HUES6 (cell line): ENCODE data around the gene PCSK5.

Experiments used
- H3K27ac ChIP-seq: 2 replicates; pipeline ENCODE4 v1.7.0; 2013; ENCODE audit warnings: low read depth, mild to moderate bottlenecking, low read length, inconsistent platforms
- H3K27me3 ChIP-seq: 2 replicates; pipeline ENCODE4 v1.6.1; 2013; ENCODE audit warnings: low read length; ENCODE audit not compliant: control insufficient read depth, insufficient read depth
- H3K36me3 ChIP-seq: 2 replicates; pipeline ENCODE4 v1.6.1; 2013; ENCODE audit warnings: low read length; ENCODE audit not compliant: control insufficient read depth, insufficient read depth
- H3K4me1 ChIP-seq: 2 replicates; pipeline ENCODE4 v1.6.1; 2013; ENCODE audit warnings: low read length; ENCODE audit not compliant: control insufficient read depth, insufficient read depth
- H3K4me3 ChIP-seq: 2 replicates; pipeline ENCODE4 v1.5.1; 2013; ENCODE audit warnings: low read depth, low read length
- H3K9ac ChIP-seq: one replicate; pipeline ENCODE4 v1.6.1; 2013; ENCODE audit warnings: mild to moderate bottlenecking, low read length
- H3K9me3 ChIP-seq: 2 replicates; pipeline ENCODE4 v1.6.1; 2013; ENCODE audit warnings: low read depth, low read length; ENCODE audit not compliant: control insufficient read depth, insufficient read depth

The PCSK5 gene

DNA sequence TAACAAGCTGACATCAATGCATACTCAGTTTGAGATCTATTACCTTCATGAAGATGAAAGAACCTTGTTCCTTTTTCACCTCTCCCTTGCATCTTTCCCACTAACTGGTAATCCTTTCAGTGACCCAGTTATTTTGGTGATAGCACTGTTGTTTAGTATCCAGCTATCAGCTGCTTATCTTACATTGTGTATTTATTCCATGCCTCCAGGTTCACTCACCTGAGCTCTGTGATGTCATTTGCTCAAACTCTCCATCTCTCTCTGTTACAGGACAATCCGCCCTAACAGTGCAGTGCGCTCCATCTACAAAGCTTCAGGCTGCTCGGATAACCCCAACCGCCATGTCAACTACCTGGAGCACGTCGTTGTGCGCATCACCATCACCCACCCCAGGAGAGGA is 268.2 kb downstream of the PCSK5 start:
- Histone ChIP-seq H3K27me3 (no peaks in the 10 kb centered on the region), H3K4me3 (no peak overlapping the region), H3K27ac (no peak overlapping the region), H3K4me1 (peaks cover 28% of the 10 kb centered on the region), H3K9ac (no peak overlapping the region), H3K9me3 (no peaks in the 10 kb centered on the region), H3K36me3 (peaks cover 2% of the 10 kb centered on the region; the same call in 1 of the 2 replicates)

- Histone ChIP-seq H3K9me3 (no peaks in the 10 kb centered on the region), H3K4me1 (peaks cover 28% of the 10 kb centered on the region), H3K27ac (no peak overlapping the region), H3K36me3 (peaks cover 2% of the 10 kb centered on the region; the same call in 1 of the 2 replicates), H3K4me3 (no peak overlapping the region), H3K27me3 (no peaks in the 10 kb centered on the region), H3K9ac (no peak overlapping the region)
These were observed 268.9 kb downstream of the PCSK5 start for GRCh38 chr9:76159293-76159926.

GRCh38 chr9:76161106-76161505 is 270.6 kb downstream of the PCSK5 start:
- Histone ChIP-seq H3K9ac (no peak overlapping the region), H3K27me3 (no peaks in the 10 kb centered on the region), H3K4me1 (peaks cover 28% of the 10 kb centered on the region), H3K36me3 (peaks cover 2% of the 10 kb centered on the region; the same call in 1 of the 2 replicates), H3K4me3 (no peak overlapping the region), H3K9me3 (no peaks in the 10 kb centered on the region), H3K27ac (no peak overlapping the region)

- Histone ChIP-seq H3K27ac (no peak overlapping the region), H3K4me1 (peaks cover 28% of the 10 kb centered on the region), H3K9me3 (no peaks in the 10 kb centered on the region), H3K27me3 (no peaks in the 10 kb centered on the region), H3K9ac (no peak overlapping the region), H3K36me3 (peaks cover 2% of the 10 kb centered on the region; the same call in 1 of the 2 replicates), H3K4me3 (no peak overlapping the region)
These were observed 271.1 kb downstream of the PCSK5 start for GRCh38 chr9:76161541-76161940.

DNA sequence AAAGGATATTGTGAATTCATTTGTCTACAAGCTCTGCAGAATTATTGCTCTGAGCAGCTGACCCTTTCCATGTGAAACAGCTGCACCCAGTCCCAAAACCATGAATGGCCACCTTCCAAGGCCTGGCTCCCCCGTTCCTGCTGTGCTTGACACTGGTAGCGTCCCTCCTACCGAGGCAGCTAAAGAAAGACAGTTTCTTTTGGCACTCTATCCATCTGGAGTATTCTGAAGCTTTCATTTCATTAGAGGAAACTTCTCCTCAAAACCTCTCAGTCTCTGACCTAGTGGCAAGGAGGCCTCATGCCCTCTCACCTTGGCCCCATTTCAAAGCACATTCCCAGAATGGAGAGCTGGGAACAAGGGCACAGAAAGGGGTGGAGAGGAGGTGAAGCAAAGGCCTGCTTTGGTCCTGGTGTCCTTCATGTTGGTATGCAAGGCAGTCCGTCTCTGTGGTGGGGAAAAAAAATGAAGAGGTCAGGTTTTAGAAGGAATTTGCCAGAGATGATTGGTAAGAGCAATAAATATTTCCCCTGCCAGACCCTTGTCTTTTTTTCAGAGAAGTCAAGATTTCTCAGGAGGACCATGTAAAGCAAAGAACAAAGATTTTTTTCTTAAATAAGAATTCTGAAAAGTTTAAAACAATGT is 271.7 kb downstream of the PCSK5 start:
- no peak overlapping the region for H3K9ac ChIP-seq
- H3K36me3 ChIP-seq, result peaks cover 2% of the 10 kb centered on the region; the same call in 1 of the 2 replicates
- H3K27me3 ChIP-seq, result no peaks in the 10 kb centered on the region
- no peak overlapping the region for H3K27ac ChIP-seq
- no peaks in the 10 kb centered on the region for H3K9me3 ChIP-seq
- H3K4me1 ChIP-seq, result peaks cover 28% of the 10 kb centered on the region
- H3K4me3 ChIP-seq, result no peak overlapping the region

DNA sequence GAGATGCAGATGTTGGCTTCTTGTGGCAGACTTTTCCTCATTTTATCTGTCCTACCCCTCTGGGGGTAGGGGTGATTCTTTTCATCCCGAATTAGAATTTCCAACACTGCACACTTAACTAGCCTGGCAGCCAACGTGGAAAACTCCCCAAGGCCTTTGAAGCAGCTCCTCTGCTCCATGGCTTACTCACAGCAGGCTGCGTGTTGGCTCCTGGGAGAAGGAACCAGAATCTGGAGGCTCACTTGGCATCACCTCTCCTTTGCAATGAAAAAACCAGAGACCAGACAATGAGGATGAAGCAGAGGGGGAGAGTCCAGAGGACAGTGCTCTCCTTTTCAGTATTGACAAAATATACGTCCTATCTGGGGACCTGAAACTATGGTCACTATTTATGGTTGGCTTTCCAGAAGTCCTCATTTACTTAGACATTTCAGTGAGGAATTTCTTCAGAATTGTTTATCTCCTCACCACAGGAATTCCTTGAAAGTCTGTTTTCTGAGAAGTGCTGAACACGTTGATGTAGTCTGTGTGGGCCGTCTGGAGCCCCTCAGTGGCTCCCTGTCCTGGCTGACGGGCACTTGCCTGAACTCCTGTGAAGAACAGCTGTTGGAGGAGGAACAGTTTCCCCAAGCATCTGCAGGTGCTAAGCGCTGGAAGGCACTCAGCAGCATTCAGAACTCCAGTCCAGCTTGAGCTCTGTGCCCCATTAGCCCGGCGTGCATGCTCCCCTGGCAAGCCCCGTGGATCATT is 272.5 kb downstream of the PCSK5 start:
- H3K9ac ChIP-seq, result no peak overlapping the region
- no peaks in the 10 kb centered on the region for H3K9me3 ChIP-seq
- no peak overlapping the region for H3K27ac ChIP-seq
- no peaks in the 10 kb centered on the region for H3K27me3 ChIP-seq
- no peak overlapping the region for H3K4me3 ChIP-seq
- peaks cover 2% of the 10 kb centered on the region; the same call in 1 of the 2 replicates for H3K36me3 ChIP-seq
- peaks cover 28% of the 10 kb centered on the region for H3K4me1 ChIP-seq

DNA sequence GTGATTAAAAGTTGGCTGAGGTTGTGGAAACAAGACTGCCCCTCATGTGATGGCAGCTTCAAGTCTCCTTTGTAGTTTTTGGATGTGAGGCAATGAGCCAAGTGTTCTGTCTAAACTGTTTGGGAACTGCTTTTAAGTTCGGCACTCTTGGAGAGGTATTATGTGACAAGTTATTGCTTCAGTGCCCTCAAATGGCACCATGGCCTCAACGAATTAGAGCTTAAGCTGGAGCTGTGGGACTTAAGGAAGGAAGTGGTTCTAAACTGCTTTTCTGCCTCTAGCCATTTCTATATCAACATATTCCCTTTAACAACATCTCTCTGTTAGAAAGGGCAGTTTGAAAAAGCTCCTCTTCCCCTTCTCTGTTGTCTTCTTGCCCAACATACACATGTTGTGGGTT is 276.1 kb downstream of the PCSK5 start:
- H3K4me1 ChIP-seq, result peaks cover 14% of the 10 kb centered on the region

GRCh38 chr9:76176171-76176570 is 285.7 kb downstream of the PCSK5 start:
- H3K4me1 ChIP-seq, result peaks cover 3% of the 10 kb centered on the region
- no peak overlapping the region for H3K9ac ChIP-seq
- H3K9me3 ChIP-seq, result no peaks in the 10 kb centered on the region
- H3K27me3 ChIP-seq, result no peaks in the 10 kb centered on the region
- no peak overlapping the region for H3K4me3 ChIP-seq
- H3K27ac ChIP-seq, result no peak overlapping the region
- no peaks in the 10 kb centered on the region; the same call in 1 of the 2 replicates for H3K36me3 ChIP-seq

More for the DNA sequence above, 276.1 kb downstream of the PCSK5 start:
- H3K4me3 ChIP-seq, result no peak overlapping the region
- H3K36me3 ChIP-seq, result no peaks in the 10 kb centered on the region
- H3K9me3 ChIP-seq, result no peaks in the 10 kb centered on the region
- H3K27ac ChIP-seq, result no peak overlapping the region
- no peaks in the 10 kb centered on the region for H3K27me3 ChIP-seq
- H3K9ac ChIP-seq, result no peak overlapping the region

DNA sequence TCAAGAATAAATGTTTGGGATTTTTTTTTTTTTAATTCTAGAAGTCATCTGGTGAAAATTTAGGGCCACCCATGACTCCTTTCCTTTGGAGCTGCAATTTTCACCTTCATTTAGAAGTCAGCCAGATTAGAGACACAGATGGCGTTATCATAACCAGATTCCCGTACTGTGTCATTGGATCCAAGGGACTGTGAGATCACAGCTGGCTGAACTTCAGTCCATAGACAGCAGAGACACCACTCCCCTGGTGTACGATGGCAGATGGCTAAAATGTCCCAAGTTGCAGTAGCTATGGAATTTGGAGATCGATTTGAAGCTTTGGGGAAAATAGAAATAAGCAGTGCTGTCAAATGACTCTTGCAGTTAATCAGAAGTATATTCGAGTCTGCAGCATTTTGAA is 287.5 kb downstream of the PCSK5 start:
- Histone ChIP-seq H3K27me3 (no peaks in the 10 kb centered on the region), H3K9me3 (no peaks in the 10 kb centered on the region), H3K4me1 (peaks cover 11% of the 10 kb centered on the region), H3K9ac (no peak overlapping the region), H3K4me3 (no peak overlapping the region), H3K27ac (no peak overlapping the region), H3K36me3 (no peaks in the 10 kb centered on the region; the same call in 1 of the 2 replicates)

- Histone ChIP-seq H3K36me3 (peaks cover 3% of the 10 kb centered on the region; the same call in 1 of the 2 replicates), H3K4me3 (no peak overlapping the region), H3K4me1 (peaks cover 11% of the 10 kb centered on the region), H3K27me3 (no peaks in the 10 kb centered on the region), H3K9me3 (no peaks in the 10 kb centered on the region), H3K27ac (no peak overlapping the region), H3K9ac (no peak overlapping the region)
These were observed 290.1 kb downstream of the PCSK5 start for GRCh38 chr9:76180541-76180940.
